K562 (cell line): Measurements from ENCODE around the gene LCN15. TPM values are rescaled to one million over a fixed set of nuclear protein-coding genes. Genes with fewer than 3 reads are reported as not detected.

Experiments used
- ATF7 ChIP-seq: fragments of 450-650 bp; IDR thresholded peaks from 2 replicates; pipeline ENCODE4 v1.7.1; 2014; ENCODE audit warnings: mild to moderate bottlenecking, moderate library complexity
- DMBX1 ChIP-seq: fragments of 250-450 bp; sonication (Bioruptor Pico); IDR thresholded peaks from 2 replicates; pipeline ENCODE4 v1.8.0; 2022; ENCODE audit warnings: inconsistent platforms, mild to moderate bottlenecking, moderate library complexity, borderline replicate concordance
- DPF2 ChIP-seq: fragments of 450-650 bp; IDR thresholded peaks from 2 replicates; pipeline ENCODE4 v1.6.1; 2016
- EHMT2 ChIP-seq: fragments of 450-650 bp; IDR thresholded peaks from 2 replicates; pipeline ENCODE4 v1.6.1; 2018; ENCODE audit warnings: antibody characterized with exemption
- HNRNPLL ChIP-seq: fragments of 200-400 bp; formaldehyde crosslinking; IDR thresholded peaks from 2 replicates; pipeline ENCODE4 v1.6.1; 2017; ENCODE audit warnings: low read length, low read depth, mild to moderate bottlenecking; ENCODE audit not compliant: poor library complexity, severe bottlenecking
- MYC ChIP-seq, 2 experiments: fragments of 250-450 bp in 1 of 2; sonication (Bioruptor Pico) in 1 of 2; IDR thresholded peaks; 2 replicates each; pipeline versions ENCODE4 v1.5.1 to v1.6.1; 2012 to 2021; ENCODE audit warnings: low read depth in 2 of 2, borderline replicate concordance in 1 of 2, improper control_type of control experiment in 1 of 2, low read length in 1 of 2, mild to moderate bottlenecking in 1 of 2, moderate library complexity in 1 of 2
- ZNF121 ChIP-seq: sonication (generic); formaldehyde crosslinking; conservative IDR thresholded peaks from 2 replicates; pipeline ENCODE4 v1.8.0; 2022; ENCODE audit warnings: missing genetic modification reagents
- ZNF224 ChIP-seq: sonication (generic); formaldehyde crosslinking; IDR thresholded peaks from 2 replicates; pipeline ENCODE4 v1.8.0; 2022; ENCODE audit warnings: mild to moderate bottlenecking, missing genetic modification reagents
- polyA plus RNA-seq, 8 experiments: library from polyadenylated mRNA; depleted of rRNA in 4 of 8; stranded (reverse) in 5 of 8; unstranded in 3 of 8; fragments of >200 nt; fragmentation: Nextera tagmentation in 2 of 8; fragmentation: Illumina TruSeq in 1 of 8; extraction: Ambion mirVana in 2 of 8; extraction: Trizol in 1 of 8; gene quantifications; 2 replicates each; pipeline versions ENCODE4 v1.2.1 to v1.2.3, GENCODE V29; 2011 to 2014; ENCODE audit warnings: inconsistent platforms in 1 of 8, missing spikeins in 1 of 8
- total RNA-seq, 7 experiments: library from RNA; depleted of rRNA in 6 of 7; stranded (reverse); fragments of >200 nt in 6 of 7; fragmentation: Illumina TruSeq in 2 of 7; extraction: Trizol in 2 of 7; gene quantifications; 2 replicates each; pipeline versions ENCODE4 v1.2.1 to v1.2.3, GENCODE V29; 2011 to 2021; ENCODE audit warnings: low replicate concordance in 1 of 7
- TF ChIP-seq, protein P1 (sequence below), 3 experiments: IDR thresholded peaks in 2 of 3; conservative IDR thresholded peaks in 1 of 3; 2 replicates each; pipeline ENCODE4 v1.5.1; 2011 to 2012; ENCODE audit warnings: low read length in 3 of 3, mild to moderate bottlenecking in 3 of 3, control low read depth in 2 of 3, improper control_type of control experiment in 1 of 3, inconsistent platforms in 1 of 3, low read depth in 1 of 3, mixed read lengths in 1 of 3, moderate library complexity in 1 of 3; ENCODE audit not compliant: insufficient read depth in 2 of 3

The LCN15 gene
- total and polyA plus RNA-seq, 9 of the 15 experiments (the other 6 are each of a cell fraction or from before 2014, with no cell fraction given) = 0.66 TPM; not detected in 8

DNA sequence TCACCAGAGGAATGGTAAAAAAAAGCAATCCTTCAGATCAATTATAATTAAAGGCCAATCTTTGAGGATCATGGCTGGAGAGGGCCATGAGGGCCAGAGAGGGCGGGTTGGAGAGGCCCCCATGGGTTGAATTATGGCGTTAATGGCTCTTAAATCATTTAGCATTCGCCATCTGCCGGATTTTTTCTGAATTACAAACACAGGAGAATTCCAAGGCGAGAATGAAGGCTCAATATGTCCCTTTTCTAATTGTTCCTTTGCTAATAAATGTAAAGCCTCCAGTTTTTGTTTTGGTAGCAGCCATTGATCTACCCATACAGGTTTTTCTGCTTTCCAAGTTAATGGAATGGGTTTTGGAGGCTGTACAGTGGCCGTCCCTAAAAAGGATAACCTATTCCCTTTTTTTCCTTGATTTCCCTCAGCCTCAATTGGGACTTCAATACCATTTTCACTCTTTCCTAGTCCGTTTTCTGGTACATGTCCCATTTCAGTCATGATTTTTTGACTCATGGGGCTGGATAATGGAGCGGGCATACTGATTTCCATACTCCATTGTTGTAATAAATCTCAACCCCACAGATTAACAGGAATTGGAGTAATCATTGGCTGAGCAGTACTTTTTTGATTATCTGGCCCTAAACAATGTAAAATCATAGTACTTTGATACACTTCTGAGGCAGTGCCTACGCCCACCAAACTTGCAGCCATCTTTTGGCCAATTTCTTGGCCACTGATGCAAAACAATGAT is 20.1 kb upstream of the LCN15 start (continued):
- TF ChIP-seq HNRNPLL (no peak), EHMT2 (no peak), ZNF224 (CRISPR knock-in tag) (no peak), MYC (IDR thresholded peaks at IDR 0.05; ENCODE audit: low read depth, low read length) (no peak), MYC (CRISPR knock-in tag; IDR thresholded peaks at IDR 0.05; ENCODE audit: borderline replicate concordance, low read depth) (0 out of 2 replicates have a peak, but pooled peaks have one; percentile 63), DPF2 (no peak), DMBX1 (no peak), ATF7 (no peak), ZNF121 (CRISPR knock-in tag) (no peak)
- TF ChIP-seq, protein P1, sequence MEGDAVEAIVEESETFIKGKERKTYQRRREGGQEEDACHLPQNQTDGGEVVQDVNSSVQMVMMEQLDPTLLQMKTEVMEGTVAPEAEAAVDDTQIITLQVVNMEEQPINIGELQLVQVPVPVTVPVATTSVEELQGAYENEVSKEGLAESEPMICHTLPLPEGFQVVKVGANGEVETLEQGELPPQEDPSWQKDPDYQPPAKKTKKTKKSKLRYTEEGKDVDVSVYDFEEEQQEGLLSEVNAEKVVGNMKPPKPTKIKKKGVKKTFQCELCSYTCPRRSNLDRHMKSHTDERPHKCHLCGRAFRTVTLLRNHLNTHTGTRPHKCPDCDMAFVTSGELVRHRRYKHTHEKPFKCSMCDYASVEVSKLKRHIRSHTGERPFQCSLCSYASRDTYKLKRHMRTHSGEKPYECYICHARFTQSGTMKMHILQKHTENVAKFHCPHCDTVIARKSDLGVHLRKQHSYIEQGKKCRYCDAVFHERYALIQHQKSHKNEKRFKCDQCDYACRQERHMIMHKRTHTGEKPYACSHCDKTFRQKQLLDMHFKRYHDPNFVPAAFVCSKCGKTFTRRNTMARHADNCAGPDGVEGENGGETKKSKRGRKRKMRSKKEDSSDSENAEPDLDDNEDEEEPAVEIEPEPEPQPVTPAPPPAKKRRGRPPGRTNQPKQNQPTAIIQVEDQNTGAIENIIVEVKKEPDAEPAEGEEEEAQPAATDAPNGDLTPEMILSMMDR (IDR thresholded peaks at IDR 0.05 in 2 of 3, conservative IDR thresholded peaks at IDR 0.05 in 1 of 3; ENCODE audit: insufficient read depth in 2 of 3, low read depth in 1 of 3, low read length in 3 of 3) = peak; percentile 50 to 62 (median 54)
